ENCODE measurements around the gene NRP2.

NRP2 gene

GRCh38 chr2:205749078-205749477 is 66.8 kb downstream of the NRP2 start:
- no peak overlapping the region for H3K4me3 ChIP-seq (ENCODE audit: low read depth, low read length)
- ChIA-PET CTCF (interaction anchor here (1.6 kb wide), 1 partner anchor 111 kb away, joined by 3 read pairs; no protein-coding TSS in a partner anchor), POLR2A (interaction anchor here (1.5 kb wide), 1 partner anchor 66 kb away, joined by 4 read pairs; no protein-coding TSS in a partner anchor)
- no peak for DNase-seq (ENCODE audit: low read depth, low spot score)
- TF ChIP-seq CTCF (IDR thresholded peaks at IDR 0.05; ENCODE audit: insufficient read depth, low read length, missing control alignments) = no peak

GRCh38 chr2:205750797-205751196 is 68.5 kb downstream of the NRP2 start:
- ChIA-PET POLR2A (no interaction called here), CTCF (interaction anchor here (1.3 to 2.0 kb wide), 3 partner anchors 9 to 137 kb away, joined by 3 to 5 read pairs (median 4); no protein-coding TSS in a partner anchor)
- no peak for TF ChIP-seq CTCF (IDR thresholded peaks at IDR 0.05; ENCODE audit: insufficient read depth, low read length, missing control alignments)
- H3K4me3 ChIP-seq (ENCODE audit: low read depth, low read length) = no peak overlapping the region
- DNase-seq (ENCODE audit: low read depth, low spot score) = no peak

- no peak for DNase-seq (ENCODE audit: low read depth, low spot score)
- H3K4me3 ChIP-seq (ENCODE audit: low read depth, low read length) = no peak overlapping the region
- POLR2A ChIA-PET = no interaction called here
- no peak for TF ChIP-seq CTCF (IDR thresholded peaks at IDR 0.05; ENCODE audit: insufficient read depth, low read length, missing control alignments)
- CTCF ChIA-PET = interaction anchor here (1.0 to 3.1 kb wide), 4 partner anchors 9 to 1492 kb away, joined by 3 to 9 read pairs (median 4); no protein-coding TSS in a partner anchor
These were observed 69.3 kb downstream of the NRP2 start for GRCh38 chr2:205751569-205752031.

- H3K4me3 ChIP-seq (ENCODE audit: low read depth, low read length) = no peak overlapping the region
- CTCF ChIA-PET = interaction anchor here (1.0 to 3.1 kb wide), 4 partner anchors 10 to 1493 kb away, joined by 3 to 9 read pairs (median 4); no protein-coding TSS in a partner anchor
- no peak for TF ChIP-seq CTCF (IDR thresholded peaks at IDR 0.05; ENCODE audit: insufficient read depth, low read length, missing control alignments)
- no peak for DNase-seq (ENCODE audit: low read depth, low spot score)
- POLR2A ChIA-PET = interaction anchor here (1.5 kb wide), 1 partner anchor 21 kb away, joined by 4 read pairs; no protein-coding TSS in a partner anchor
These were observed 70.1 kb downstream of the NRP2 start for GRCh38 chr2:205752296-205752820.

- POLR2A ChIA-PET = interaction anchor here (1.2 to 1.5 kb wide), 2 partner anchors 20 to 21 kb away, joined by 4 read pairs; no protein-coding TSS in a partner anchor
- CTCF ChIA-PET = interaction anchor here (0.8 to 3.1 kb wide), 5 partner anchors 9 to 135 kb away, joined by 3 to 9 read pairs (median 3); no protein-coding TSS in a partner anchor
- DNase-seq (ENCODE audit: low read depth, low spot score) = no peak
- no peak overlapping the region for H3K4me3 ChIP-seq (ENCODE audit: low read depth, low read length)
- TF ChIP-seq CTCF (IDR thresholded peaks at IDR 0.05; ENCODE audit: insufficient read depth, low read length, missing control alignments) = no peak
These were observed 70.6 kb downstream of the NRP2 start for GRCh38 chr2:205752924-205753323.

GRCh38 chr2:205754285-205754923 is 72.1 kb downstream of the NRP2 start:
- ChIA-PET CTCF (interaction anchor here (1.4 to 3.1 kb wide), 3 partner anchors 8 to 172 kb away, joined by 5 to 9 read pairs (median 5); no protein-coding TSS in a partner anchor), POLR2A (interaction anchor here (1.0 kb wide), 1 partner anchor 69 kb away, joined by 3 read pairs; no protein-coding TSS in a partner anchor)
- DNase-seq (ENCODE audit: low read depth, low spot score) = no peak

More at GRCh38 chr2:205754285-205754923, 72.1 kb downstream of the NRP2 start:
- TF ChIP-seq CTCF (IDR thresholded peaks at IDR 0.05; ENCODE audit: insufficient read depth, low read length, missing control alignments) = no peak
- no peak overlapping the region for H3K4me3 ChIP-seq (ENCODE audit: low read depth, low read length)
